ENCODE results near the gene KRTAP17-1. TPM values are rescaled to one million over a fixed set of nuclear protein-coding genes. Genes with fewer than 3 reads are reported as not detected.

Gene KRTAP17-1
- polyA plus RNA-seq, 1 donor (not counting 4 experiments of a cell fraction or from before 2014, with no cell fraction given), result not detected

DNA sequence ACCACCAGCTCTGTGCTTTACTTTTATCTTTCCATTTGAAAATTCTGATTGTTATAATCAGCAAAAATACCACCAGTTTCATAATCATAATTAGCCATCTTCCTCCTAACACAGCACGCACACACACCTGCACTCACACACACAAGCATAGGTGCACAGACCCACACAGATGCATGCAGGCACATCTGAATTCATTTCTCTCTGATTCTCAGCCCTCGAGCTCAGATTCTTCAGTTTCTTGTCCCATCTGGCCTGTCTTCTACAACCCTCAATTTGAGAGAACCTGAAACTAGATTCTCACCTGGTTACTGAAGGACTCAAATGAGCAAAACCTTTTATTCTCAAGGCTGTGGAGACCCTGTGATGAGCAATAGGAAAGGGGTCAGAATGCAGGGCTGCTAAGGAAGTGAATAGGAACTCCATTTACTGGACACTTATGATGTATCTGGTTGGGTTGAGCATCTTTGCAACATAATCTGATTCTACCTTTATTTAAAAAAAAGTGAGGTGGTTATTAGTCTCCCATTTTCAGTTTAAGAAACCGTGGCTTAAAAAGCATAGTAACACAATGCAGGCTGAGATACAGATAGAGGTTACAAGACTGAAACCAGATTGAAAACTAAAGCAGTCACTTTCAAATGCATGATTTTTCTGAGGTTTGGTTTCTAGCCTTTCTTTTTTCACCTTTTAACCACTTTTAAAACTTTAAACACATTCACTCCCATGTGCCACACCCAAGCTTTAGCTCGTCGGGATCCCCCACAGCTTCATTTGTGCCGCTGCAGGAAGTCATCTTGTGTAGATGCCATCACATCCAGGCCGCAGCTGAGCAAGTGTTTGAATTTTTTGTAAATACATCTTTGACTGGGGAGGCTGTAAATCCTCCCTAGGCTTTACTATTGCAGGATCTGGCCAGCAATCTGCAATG, 25.7 kb upstream of the KRTAP17-1 start:
- H4K20me1 ChIP-seq (ENCODE audit: control insufficient read depth, extremely low read depth, insufficient read depth, low read length), result no peaks in the 10 kb centered on the region
- H2AFZ ChIP-seq (ENCODE audit: control insufficient read depth, low read length), result no peak overlapping the region
- no peak for FAIRE-seq
- no peak overlapping the region for H3K9ac ChIP-seq (ENCODE audit: control insufficient read depth, extremely low read depth, insufficient read depth, low read length)
- DNase-seq (ENCODE audit: low read depth, low spot score), result no peak
- H3K79me2 ChIP-seq (ENCODE audit: control insufficient read depth, insufficient read depth, low read length), result no peaks in the 10 kb centered on the region
- H3K4me1 ChIP-seq (ENCODE audit: control insufficient read depth, extremely low read depth, insufficient read depth, low read length), result peaks cover 15% of the 10 kb centered on the region
- H3K4me2 ChIP-seq (ENCODE audit: control insufficient read depth, extremely low read depth, insufficient read depth, low read depth, low read length), result no peak overlapping the region
- H3K4me3 ChIP-seq (ENCODE audit: control insufficient read depth in 2 of 3, extremely low read depth in 1 of 3, insufficient read depth in 2 of 3, low read depth in 1 of 3, low read length in 3 of 3), result no peak overlapping the region
- H3K27me3 ChIP-seq (ENCODE audit: control insufficient read depth, extremely low read depth, insufficient read depth, low read length), result no peaks in the 10 kb centered on the region
- H3K36me3 ChIP-seq (ENCODE audit: control insufficient read depth in 2 of 2, extremely low read depth in 1 of 2, insufficient read depth in 2 of 2, low read length in 2 of 2), result no peaks in the 10 kb centered on the region
- H3K9me3 ChIP-seq (ENCODE audit: control insufficient read depth, low read depth, low read length), result no peaks in the 10 kb centered on the region
- no peaks in the 10 kb centered on the region for H3K9me1 ChIP-seq (ENCODE audit: control insufficient read depth, extremely low read depth, insufficient read depth, low read length)
- dilution Hi-C loops (cut with MboI; ENCODE audit: extremely low pct_ligation_motif_present, low sequenced_read_pairs), result no loop called here
- TF ChIP-seq EZH2 (IDR thresholded peaks at IDR 0.05; ENCODE audit: low read length) (no peak), CTCF (optimal IDR thresholded peaks at IDR 0.05 in 1 of 3, IDR thresholded peaks at IDR 0.05 in 1 of 3, conservative IDR thresholded peaks at IDR 0.05 in 1 of 3; ENCODE audit: extremely low read depth in 1 of 3, insufficient read depth in 2 of 3, low read length in 3 of 3) (no peak)
- no peak overlapping the region for H3K27ac ChIP-seq (ENCODE audit: control insufficient read depth, insufficient read depth, low read length)

DNA sequence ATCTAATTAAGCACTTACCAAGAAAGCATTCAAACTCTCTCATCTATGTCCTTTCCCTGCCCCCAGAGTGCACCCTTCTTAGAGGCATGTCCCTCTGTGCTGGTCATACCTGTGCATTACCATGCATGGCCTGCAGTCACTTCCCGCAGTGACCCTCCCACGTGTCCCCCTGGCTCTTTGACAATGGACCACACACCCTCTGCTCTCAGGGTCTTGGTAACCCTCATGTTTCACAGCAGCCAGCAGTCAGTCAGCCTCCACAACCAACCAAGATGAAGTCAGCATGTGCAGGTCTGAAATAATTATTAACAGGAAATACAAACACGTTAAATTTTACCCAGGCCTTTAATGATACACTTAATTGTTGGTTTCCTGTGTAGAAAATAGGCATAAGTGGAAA, 25.0 kb upstream of the KRTAP17-1 start:
- Histone ChIP-seq H3K79me2 (ENCODE audit: control insufficient read depth, insufficient read depth, low read length) (no peaks in the 10 kb centered on the region), H3K9ac (ENCODE audit: control insufficient read depth, extremely low read depth, insufficient read depth, low read length) (no peak overlapping the region), H3K4me2 (ENCODE audit: control insufficient read depth, extremely low read depth, insufficient read depth, low read depth, low read length) (no peak overlapping the region), H3K9me3 (ENCODE audit: control insufficient read depth, low read depth, low read length) (no peaks in the 10 kb centered on the region), H4K20me1 (ENCODE audit: control insufficient read depth, extremely low read depth, insufficient read depth, low read length) (no peaks in the 10 kb centered on the region), H3K4me3 (ENCODE audit: control insufficient read depth in 2 of 3, extremely low read depth in 1 of 3, insufficient read depth in 2 of 3, low read depth in 1 of 3, low read length in 3 of 3) (no peak overlapping the region), H3K27me3 (ENCODE audit: control insufficient read depth, extremely low read depth, insufficient read depth, low read length) (no peaks in the 10 kb centered on the region), H3K9me1 (ENCODE audit: control insufficient read depth, extremely low read depth, insufficient read depth, low read length) (no peaks in the 10 kb centered on the region), H3K36me3 (ENCODE audit: control insufficient read depth in 2 of 2, extremely low read depth in 1 of 2, insufficient read depth in 2 of 2, low read length in 2 of 2) (no peaks in the 10 kb centered on the region), H2AFZ (ENCODE audit: control insufficient read depth, low read length) (no peak overlapping the region), H3K4me1 (ENCODE audit: control insufficient read depth, extremely low read depth, insufficient read depth, low read length) (peaks cover 15% of the 10 kb centered on the region), H3K27ac (ENCODE audit: control insufficient read depth, insufficient read depth, low read length) (no peak overlapping the region)
- DNase-seq (ENCODE audit: low read depth, low spot score) (no peak), FAIRE-seq (no peak)
- no peak for TF ChIP-seq CTCF (optimal IDR thresholded peaks at IDR 0.05 in 1 of 3, IDR thresholded peaks at IDR 0.05 in 1 of 3, conservative IDR thresholded peaks at IDR 0.05 in 1 of 3; ENCODE audit: extremely low read depth in 1 of 3, insufficient read depth in 2 of 3, low read length in 3 of 3)
- no peak for TF ChIP-seq EZH2 (IDR thresholded peaks at IDR 0.05; ENCODE audit: low read length)
- dilution Hi-C loops (cut with MboI; ENCODE audit: extremely low pct_ligation_motif_present, low sequenced_read_pairs), result no loop called here

Data from keratinocyte (primary cell).